ENCODE data around the gene CCNC.

The CCNC gene

DNA sequence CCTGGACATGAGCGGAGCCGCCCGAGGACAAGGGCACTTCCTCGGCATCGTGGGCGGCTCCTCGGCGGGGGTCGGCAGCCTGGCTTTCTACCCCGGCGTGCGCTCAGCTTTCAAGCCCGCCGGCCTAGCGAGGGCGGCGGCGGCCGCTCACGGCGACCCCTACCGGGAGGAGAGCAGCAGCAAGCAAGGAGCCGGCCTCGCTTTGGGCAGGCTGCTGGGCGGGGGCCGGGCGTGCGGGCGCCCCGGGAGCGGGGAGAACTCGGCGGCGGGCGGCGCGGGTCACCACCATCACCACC lies 44.9 kb upstream of the CCNC start (continued):
- TF ChIP-seq ZNF610 (tag by site-specific recombination; IDR thresholded peaks at IDR 0.05; ENCODE audit: borderline replicate concordance) (no peak), ZNF473 (tag by site-specific recombination; IDR thresholded peaks at IDR 0.05) (no peak), ZNF350 (tag by site-specific recombination; IDR thresholded peaks at IDR 0.05) (no peak), ZBTB21 (tag by site-specific recombination; IDR thresholded peaks at IDR 0.05) (no peak), ZNF626 (tag by site-specific recombination; IDR thresholded peaks at IDR 0.05) (no peak), ZNF629 (tag by site-specific recombination; IDR thresholded peaks at IDR 0.05) (no peak), ZNF354C (tag by site-specific recombination; IDR thresholded peaks at IDR 0.05; ENCODE audit: borderline replicate concordance, low read depth) (no peak), ZNF560 (tag by site-specific recombination; IDR thresholded peaks at IDR 0.05; ENCODE audit: borderline replicate concordance) (peak; percentile 97), ZNF423 (tag by site-specific recombination; IDR thresholded peaks at IDR 0.05) (0 out of 2 replicates have a peak, but pooled peaks have one; percentile 21), ZNF132 (tag by site-specific recombination; IDR thresholded peaks at IDR 0.05; ENCODE audit: borderline replicate concordance) (no peak), ZBTB48 (tag by site-specific recombination; IDR thresholded peaks at IDR 0.05) (no peak), ZNF747 (tag by site-specific recombination; IDR thresholded peaks at IDR 0.05) (no peak), ZNF501 (tag by site-specific recombination; IDR thresholded peaks at IDR 0.05) (no peak), MEIS1 (CRISPR knock-in tag; IDR thresholded peaks at IDR 0.05; ENCODE audit: borderline replicate concordance) (no peak), ZNF248 (tag by site-specific recombination; IDR thresholded peaks at IDR 0.05) (no peak), ZEB2 (tag by site-specific recombination; IDR thresholded peaks at IDR 0.05) (no peak), ZNF311 (tag by site-specific recombination; IDR thresholded peaks at IDR 0.05; ENCODE audit: borderline replicate concordance) (no peak), ZNF211 (tag by site-specific recombination; IDR thresholded peaks at IDR 0.05; ENCODE audit: low read depth) (no peak), BCL11A (tag by site-specific recombination; IDR thresholded peaks at IDR 0.05; ENCODE audit: low read depth) (no peak), ZNF548 (tag by site-specific recombination; IDR thresholded peaks at IDR 0.05) (no peak), ZNF776 (tag by site-specific recombination; IDR thresholded peaks at IDR 0.05; ENCODE audit: borderline replicate concordance) (no peak), SCRT2 (tag by site-specific recombination; IDR thresholded peaks at IDR 0.05) (no peak), ZNF529 (tag by site-specific recombination; IDR thresholded peaks at IDR 0.05; ENCODE audit: insufficient replicate concordance) (no peak), ZNF10 (tag by site-specific recombination; IDR thresholded peaks at IDR 0.05) (no peak), SP2 (tag by site-specific recombination; IDR thresholded peaks at IDR 0.05) (no peak), SALL2 (tag by site-specific recombination; IDR thresholded peaks at IDR 0.05; ENCODE audit: borderline replicate concordance) (no peak), OVOL3 (tag by site-specific recombination; IDR thresholded peaks at IDR 0.05) (no peak), ZBTB8A (tag by site-specific recombination; IDR thresholded peaks at IDR 0.05) (peak; percentile 83), ZBTB17 (tag by site-specific recombination; IDR thresholded peaks at IDR 0.05) (no peak), ZNF266 (tag by site-specific recombination; IDR thresholded peaks at IDR 0.05; ENCODE audit: low read depth) (no peak), ZIC2 (tag by site-specific recombination; IDR thresholded peaks at IDR 0.05) (peak; percentile 83), ZNF37A (tag by site-specific recombination; IDR thresholded peaks at IDR 0.05) (no peak), ZNF791 (tag by site-specific recombination; IDR thresholded peaks at IDR 0.05) (no peak)
- TF ChIP-seq, protein P1, sequence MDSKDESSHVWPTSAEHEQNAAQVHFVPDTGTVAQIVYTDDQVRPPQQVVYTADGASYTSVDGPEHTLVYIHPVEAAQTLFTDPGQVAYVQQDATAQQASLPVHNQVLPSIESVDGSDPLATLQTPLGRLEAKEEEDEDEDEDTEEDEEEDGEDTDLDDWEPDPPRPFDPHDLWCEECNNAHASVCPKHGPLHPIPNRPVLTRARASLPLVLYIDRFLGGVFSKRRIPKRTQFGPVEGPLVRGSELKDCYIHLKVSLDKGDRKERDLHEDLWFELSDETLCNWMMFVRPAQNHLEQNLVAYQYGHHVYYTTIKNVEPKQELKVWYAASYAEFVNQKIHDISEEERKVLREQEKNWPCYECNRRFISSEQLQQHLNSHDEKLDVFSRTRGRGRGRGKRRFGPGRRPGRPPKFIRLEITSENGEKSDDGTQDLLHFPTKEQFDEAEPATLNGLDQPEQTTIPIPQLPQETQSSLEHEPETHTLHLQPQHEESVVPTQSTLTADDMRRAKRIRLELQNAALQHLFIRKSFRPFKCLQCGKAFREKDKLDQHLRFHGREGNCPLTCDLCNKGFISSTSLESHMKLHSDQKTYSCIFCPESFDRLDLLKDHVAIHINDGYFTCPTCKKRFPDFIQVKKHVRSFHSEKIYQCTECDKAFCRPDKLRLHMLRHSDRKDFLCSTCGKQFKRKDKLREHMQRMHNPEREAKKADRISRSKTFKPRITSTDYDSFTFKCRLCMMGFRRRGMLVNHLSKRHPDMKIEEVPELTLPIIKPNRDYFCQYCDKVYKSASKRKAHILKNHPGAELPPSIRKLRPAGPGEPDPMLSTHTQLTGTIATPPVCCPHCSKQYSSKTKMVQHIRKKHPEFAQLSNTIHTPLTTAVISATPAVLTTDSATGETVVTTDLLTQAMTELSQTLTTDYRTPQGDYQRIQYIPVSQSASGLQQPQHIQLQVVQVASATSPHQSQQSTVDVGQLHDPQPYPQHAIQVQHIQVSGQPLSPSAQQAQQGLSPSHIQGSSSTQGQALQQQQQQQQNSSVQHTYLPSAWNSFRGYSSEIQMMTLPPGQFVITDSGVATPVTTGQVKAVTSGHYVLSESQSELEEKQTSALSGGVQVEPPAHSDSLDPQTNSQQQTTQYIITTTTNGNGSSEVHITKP (tag by site-specific recombination; IDR thresholded peaks at IDR 0.05) = no peak
- TF ChIP-seq, protein P2, sequence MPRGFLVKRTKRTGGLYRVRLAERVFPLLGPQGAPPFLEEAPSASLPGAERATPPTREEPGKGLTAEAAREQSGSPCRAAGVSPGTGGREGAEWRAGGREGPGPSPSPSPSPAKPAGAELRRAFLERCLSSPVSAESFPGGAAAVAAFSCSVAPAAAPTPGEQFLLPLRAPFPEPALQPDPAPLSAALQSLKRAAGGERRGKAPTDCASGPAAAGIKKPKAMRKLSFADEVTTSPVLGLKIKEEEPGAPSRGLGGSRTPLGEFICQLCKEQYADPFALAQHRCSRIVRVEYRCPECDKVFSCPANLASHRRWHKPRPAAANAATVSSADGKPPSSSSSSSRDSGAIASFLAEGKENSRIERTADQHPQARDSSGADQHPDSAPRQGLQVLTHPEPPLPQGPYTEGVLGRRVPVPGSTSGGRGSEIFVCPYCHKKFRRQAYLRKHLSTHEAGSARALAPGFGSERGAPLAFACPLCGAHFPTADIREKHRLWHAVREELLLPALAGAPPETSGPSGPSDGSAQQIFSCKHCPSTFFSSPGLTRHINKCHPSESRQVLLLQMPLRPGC (tag by site-specific recombination; IDR thresholded peaks at IDR 0.05) = no peak
- TF ChIP-seq, protein P3, sequence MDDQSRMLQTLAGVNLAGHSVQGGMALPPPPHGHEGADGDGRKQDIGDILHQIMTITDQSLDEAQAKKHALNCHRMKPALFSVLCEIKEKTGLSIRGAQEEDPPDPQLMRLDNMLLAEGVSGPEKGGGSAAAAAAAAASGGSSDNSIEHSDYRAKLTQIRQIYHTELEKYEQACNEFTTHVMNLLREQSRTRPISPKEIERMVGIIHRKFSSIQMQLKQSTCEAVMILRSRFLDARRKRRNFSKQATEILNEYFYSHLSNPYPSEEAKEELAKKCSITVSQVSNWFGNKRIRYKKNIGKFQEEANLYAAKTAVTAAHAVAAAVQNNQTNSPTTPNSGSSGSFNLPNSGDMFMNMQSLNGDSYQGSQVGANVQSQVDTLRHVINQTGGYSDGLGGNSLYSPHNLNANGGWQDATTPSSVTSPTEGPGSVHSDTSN (CRISPR knock-in tag; IDR thresholded peaks at IDR 0.05) = peak; percentile 28; the same call in 1 of the 2 replicates
- TF ChIP-seq, protein P4, sequence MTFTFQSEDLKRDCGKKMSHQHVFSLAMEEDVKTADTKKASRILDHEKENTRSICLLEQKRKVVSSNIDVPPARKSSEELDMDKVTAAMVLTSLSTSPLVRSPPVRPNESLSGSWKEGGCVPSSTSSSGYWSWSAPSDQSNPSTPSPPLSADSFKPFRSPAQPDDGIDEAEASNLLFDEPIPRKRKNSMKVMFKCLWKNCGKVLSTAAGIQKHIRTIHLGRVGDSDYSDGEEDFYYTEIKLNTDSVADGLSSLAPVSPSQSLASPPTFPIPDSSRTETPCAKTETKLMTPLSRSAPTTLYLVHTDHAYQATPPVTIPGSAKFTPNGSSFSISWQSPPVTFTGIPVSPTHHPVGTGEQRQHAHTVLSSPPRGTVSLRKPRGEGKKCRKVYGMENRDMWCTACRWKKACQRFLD (tag by site-specific recombination; IDR thresholded peaks at IDR 0.05) = no peak

Measured in HEK293 (cell line).